Neuronal stem cell (in vitro differentiated cells): ENCODE measurements around the gene CSRP2.

Experiments
- DNase-seq: peaks from one replicate; pipeline ENCODE4 v3.0.0-alpha.2; 2013; ENCODE audit warnings: low spot score
- H2AFZ ChIP-seq: one replicate; pipeline ENCODE4 v1.6.1; 2013; ENCODE audit warnings: mild to moderate bottlenecking, low read length, inconsistent platforms
- H2AK5ac ChIP-seq: 2 replicates; pipeline ENCODE4 v1.6.1; 2013; ENCODE audit warnings: low read depth, mild to moderate bottlenecking, inconsistent platforms, low read length, moderate library complexity, mixed read lengths
- H2BK120ac ChIP-seq: 2 replicates; pipeline ENCODE4 v1.6.1; 2013; ENCODE audit warnings: low read depth, mild to moderate bottlenecking, inconsistent platforms, low read length, moderate library complexity, mixed read lengths
- H2BK12ac ChIP-seq: one replicate; pipeline ENCODE4 v1.6.1; 2013; ENCODE audit warnings: low read length, inconsistent platforms
- H2BK15ac ChIP-seq: 2 replicates; pipeline ENCODE4 v1.6.1; 2013; ENCODE audit warnings: mild to moderate bottlenecking, low read length, inconsistent platforms, mixed read lengths
- H2BK5ac ChIP-seq: one replicate; pipeline ENCODE4 v1.6.1; 2013; ENCODE audit warnings: inconsistent platforms, mild to moderate bottlenecking, low read length, moderate library complexity
- H3K14ac ChIP-seq: one replicate; pipeline ENCODE4 v1.6.1; 2013; ENCODE audit warnings: low read length, inconsistent platforms
- H3K18ac ChIP-seq: 2 replicates; pipeline ENCODE4 v1.6.1; 2013; ENCODE audit warnings: low read length, inconsistent platforms
- H3K23ac ChIP-seq: 2 replicates; pipeline ENCODE4 v1.6.1; 2013; ENCODE audit warnings: low read depth, mild to moderate bottlenecking, mixed read lengths, low read length, inconsistent platforms; ENCODE audit not compliant: poor library complexity
- H3K27ac ChIP-seq: replicated peaks from 3 replicates; pipeline ENCODE4 v1.5.1; 2013; ENCODE audit warnings: low read length, inconsistent platforms
- H3K27me3 ChIP-seq, 3 experiments: 2 replicates each; pipeline ENCODE4 v1.6.1; 2013; ENCODE audit warnings: low read length in 3 of 3, mild to moderate bottlenecking in 2 of 3, inconsistent platforms in 1 of 3, low read depth in 1 of 3, mixed read lengths in 1 of 3, moderate library complexity in 1 of 3; ENCODE audit not compliant: control insufficient read depth in 3 of 3, insufficient read depth in 3 of 3
- H3K36me3 ChIP-seq, 2 donors: replicated peaks in 1 of 2; 2 replicates each; pipeline ENCODE4 v1.6.1; 2013; ENCODE audit warnings: low read length in 2 of 2; ENCODE audit not compliant: control insufficient read depth in 2 of 2, insufficient read depth in 2 of 2
- H3K4ac ChIP-seq: 2 replicates; pipeline ENCODE4 v1.6.1; 2013; ENCODE audit warnings: inconsistent platforms, mild to moderate bottlenecking, low read length, moderate library complexity
- H3K4me1 ChIP-seq, 2 donors: 1 replicate in 1 of 2; 2 replicates in 1 of 2; pipeline ENCODE4 v1.6.1; 2013; ENCODE audit warnings: low read length in 2 of 2, low read depth in 1 of 2; ENCODE audit not compliant: control insufficient read depth in 2 of 2, insufficient read depth in 1 of 2
- H3K4me2 ChIP-seq: one replicate; pipeline ENCODE4 v1.6.1; 2013; ENCODE audit warnings: mild to moderate bottlenecking, low read length, inconsistent platforms; ENCODE audit not compliant: insufficient read depth, poor library complexity, severe bottlenecking
- H3K4me3 ChIP-seq, 2 donors: 2 replicates each; pipeline ENCODE4 v1.5.1; 2013; ENCODE audit warnings: low read length in 2 of 2, mild to moderate bottlenecking in 2 of 2, inconsistent platforms in 1 of 2, moderate library complexity in 1 of 2
- H3K79me1 ChIP-seq: one replicate; pipeline ENCODE4 v1.6.1; 2013; ENCODE audit warnings: low read depth, mild to moderate bottlenecking, inconsistent platforms, low read length, moderate library complexity
- H3K9ac ChIP-seq: one replicate; pipeline ENCODE4 v1.6.1; 2013; ENCODE audit warnings: mild to moderate bottlenecking, low read depth, low read length, inconsistent platforms; ENCODE audit not compliant: poor library complexity
- H3K9me3 ChIP-seq, 2 donors: replicated peaks in 1 of 2; 2 replicates each; pipeline versions ENCODE3 to v1.6.1; 2013; ENCODE audit warnings: low read length in 2 of 2, mild to moderate bottlenecking in 2 of 2, inconsistent platforms in 1 of 2, low read depth in 1 of 2, mixed read lengths in 1 of 2, moderate library complexity in 1 of 2; ENCODE audit not compliant: control insufficient read depth in 2 of 2, insufficient read depth in 1 of 2
- H4K8ac ChIP-seq: one replicate; pipeline ENCODE4 v1.6.1; 2013; ENCODE audit warnings: low read depth, mild to moderate bottlenecking, inconsistent platforms, low read length, moderate library complexity
- H4K91ac ChIP-seq: one replicate; pipeline ENCODE4 v1.6.1; 2013; ENCODE audit warnings: low read length, low read depth, mild to moderate bottlenecking, inconsistent platforms; ENCODE audit not compliant: poor library complexity
- WGBS, 2 donors: extraction: QIAGEN DNeasy Blood & Tissue Kit; methylation state at CpG; one replicate each; pipeline ENCODE4 v1.1.7; 2013; ENCODE audit warnings: missing lambda C conversion rate in 2 of 2, mixed read lengths in 1 of 2; ENCODE audit not compliant: insufficient read length in 2 of 2, insufficient replicate concordance in 1 of 2; ENCODE audit errors: extremely low coverage in 2 of 2; 5-methylcytosine and 5-hydroxymethylcytosine counted together

The CSRP2 gene

DNA sequence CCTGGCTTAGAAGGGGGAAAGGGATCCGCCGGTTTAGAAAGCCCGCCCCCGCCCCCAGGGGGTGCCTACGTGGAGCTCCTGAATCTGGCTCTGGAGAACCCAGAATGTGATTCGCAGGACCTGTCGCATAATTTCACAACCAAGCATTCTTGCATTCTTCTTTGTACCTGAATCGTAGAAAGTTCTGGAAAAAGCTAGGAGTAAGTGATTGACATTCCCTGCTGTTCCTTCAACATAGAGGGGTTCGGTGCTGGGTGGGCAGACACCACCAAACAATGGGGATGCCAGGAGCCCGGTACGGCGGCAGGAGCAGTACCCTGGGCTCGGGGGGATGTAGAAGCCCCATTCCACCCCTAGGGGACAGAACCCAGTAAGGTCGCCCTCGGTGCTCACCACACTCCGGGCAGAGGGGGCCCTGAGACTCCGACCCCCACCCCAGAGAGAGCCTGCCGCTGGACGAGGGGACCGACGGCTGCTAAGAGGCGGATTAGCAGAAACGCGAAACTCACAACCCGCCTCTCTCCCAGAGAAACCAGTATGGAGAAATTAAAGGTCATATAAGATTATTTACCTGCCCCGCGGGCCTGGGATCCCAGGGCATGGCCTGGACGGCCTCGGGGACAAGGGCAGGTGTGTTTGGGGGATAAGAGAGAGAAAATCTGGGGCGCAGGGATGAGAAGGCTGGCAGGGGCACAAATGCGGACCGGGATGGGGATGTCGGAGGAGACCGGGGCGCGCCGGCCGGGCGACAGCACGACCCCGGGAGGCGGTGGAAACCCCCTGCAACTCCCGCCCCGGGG lies 520 bp downstream of the CSRP2 start:
- Histone ChIP-seq H2BK120ac (no peak overlapping the region), H3K9me3 (peaks cover 0 to 18% of the 10 kb centered on the region in 2 donors), H3K18ac (peak overlapping the region; percentile 94), H3K27me3 (no peaks in the 10 kb centered on the region), H3K4ac (no peak overlapping the region), H2AK5ac (no peak overlapping the region), H2BK12ac (no peak overlapping the region), H2BK15ac (no peak overlapping the region), H4K8ac (no peak overlapping the region), H3K23ac (no peak overlapping the region), H3K9ac (peak overlapping the region; percentile 61), H2AFZ (peak overlapping the region; percentile 96), H3K36me3 (peaks cover 2 to 24% of the 10 kb centered on the region in 2 donors), H2BK5ac (peak overlapping the region; percentile 89), H3K4me1 (peaks cover 16% of the 10 kb centered on the region in 2 donors), H3K4me3 (peak overlapping the region; percentile 86 to 89), H4K91ac (no peak overlapping the region), H3K14ac (no peak overlapping the region), H3K4me2 (peak overlapping the region; percentile 64), H3K27ac (peak overlapping the region; percentile 84), H3K79me1 (peaks cover 6% of the 10 kb centered on the region)
- peak; percentile 58 for DNase-seq
- WGBS, 2 donors: no CpG with 5 or more reads among the region's 44 CpGs

DNA sequence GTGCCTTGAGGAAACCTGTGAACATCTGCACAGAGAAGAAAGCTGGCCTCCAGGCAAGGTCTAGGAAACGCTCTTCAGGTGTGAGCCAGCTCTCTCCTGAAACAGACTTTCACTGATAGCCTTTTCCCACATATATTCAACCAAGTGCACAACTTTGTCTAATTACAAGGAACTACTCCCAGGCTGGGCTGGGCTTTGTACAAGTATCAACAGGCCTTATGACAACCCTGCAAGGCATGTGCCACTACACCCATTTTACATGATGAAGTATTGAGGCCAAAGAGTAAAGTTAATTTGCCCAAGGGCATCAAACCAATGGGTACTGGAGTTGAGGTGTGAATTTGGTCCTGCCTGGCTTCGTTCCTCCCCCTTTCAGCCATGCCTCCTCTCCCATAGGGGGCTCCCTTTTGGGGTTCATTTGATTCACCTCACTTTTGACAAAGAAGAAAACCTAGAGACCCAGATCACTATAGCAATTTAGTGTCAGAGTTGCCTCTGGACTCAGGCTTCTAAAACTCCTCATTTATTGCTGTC lies 2.1 kb downstream of the CSRP2 start:
- Histone ChIP-seq H3K4me3 (peak overlapping the region in 1 of 2 donors; percentile 86), H3K27ac (no peak overlapping the region), H2BK120ac (no peak overlapping the region), H3K4ac (no peak overlapping the region), H2AK5ac (no peak overlapping the region), H3K4me2 (peak overlapping the region; percentile 57), H3K23ac (no peak overlapping the region), H2BK5ac (no peak overlapping the region), H3K4me1 (peaks cover 16% of the 10 kb centered on the region in 2 donors), H2AFZ (no peak overlapping the region), H3K79me1 (peaks cover 6% of the 10 kb centered on the region), H3K9me3 (peaks cover 0 to 25% of the 10 kb centered on the region in 2 donors), H3K14ac (no peak overlapping the region), H2BK15ac (no peak overlapping the region), H2BK12ac (no peak overlapping the region), H3K36me3 (peaks cover 2 to 36% of the 10 kb centered on the region in 2 donors), H3K9ac (no peak overlapping the region), H3K18ac (no peak overlapping the region), H4K91ac (no peak overlapping the region), H4K8ac (no peak overlapping the region), H3K27me3 (no peaks in the 10 kb centered on the region)
- WGBS, 2 donors: no CpG with 5 or more reads among the region's 2 CpGs
- DNase-seq: no peak

DNA sequence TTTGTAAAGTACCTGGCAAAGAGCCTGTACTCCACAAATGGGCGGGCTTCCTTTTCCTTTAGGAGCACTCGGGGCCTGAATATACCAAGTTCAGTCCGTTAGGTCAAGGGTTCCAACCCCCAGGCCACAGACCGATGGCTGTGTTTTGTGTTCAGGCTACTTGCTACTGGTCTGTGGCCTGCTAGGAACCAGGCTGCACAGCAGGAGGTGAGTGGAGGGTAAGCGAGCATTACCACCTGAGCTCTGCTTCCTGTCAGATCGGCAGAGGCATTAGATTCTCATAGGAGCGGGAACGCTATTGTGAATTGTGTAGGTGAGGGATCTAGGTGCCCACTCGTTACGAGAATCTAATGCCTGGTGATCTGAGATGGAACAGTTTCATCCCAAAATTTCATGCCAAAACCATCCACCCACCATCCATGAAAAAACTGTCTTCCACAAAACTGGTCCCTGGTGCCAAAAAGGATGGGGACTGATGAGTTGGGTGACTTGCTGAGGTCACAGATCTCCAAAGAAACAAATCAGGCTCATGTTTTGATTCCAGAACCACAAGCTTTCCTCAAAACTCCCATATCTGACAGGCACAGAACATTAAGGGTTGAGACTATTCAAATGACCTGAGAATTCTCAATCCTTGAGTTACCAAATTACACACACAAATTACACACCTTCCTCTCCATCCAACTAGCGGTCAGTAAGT lies 4.2 kb downstream of the CSRP2 start:
- Histone ChIP-seq H2BK5ac (no peak overlapping the region), H3K9me3 (peaks cover 0 to 25% of the 10 kb centered on the region in 2 donors), H3K14ac (peak overlapping the region; percentile 56), H3K9ac (no peak overlapping the region), H2AFZ (no peak overlapping the region), H3K27me3 (no peaks in the 10 kb centered on the region), H4K91ac (no peak overlapping the region), H3K23ac (no peak overlapping the region), H3K4me2 (no peak overlapping the region), H3K4me1 (peaks cover 11 to 18% of the 10 kb centered on the region in 2 donors), H3K18ac (no peak overlapping the region), H3K27ac (no peak overlapping the region), H4K8ac (peak overlapping the region; percentile 58), H3K79me1 (peaks cover 6% of the 10 kb centered on the region), H3K4ac (no peak overlapping the region), H3K36me3 (peaks cover 2 to 44% of the 10 kb centered on the region in 2 donors), H2BK120ac (no peak overlapping the region), H3K4me3 (no peak overlapping the region), H2BK15ac (no peak overlapping the region), H2AK5ac (no peak overlapping the region), H2BK12ac (no peak overlapping the region)
- WGBS, 2 donors: no CpG with 5 or more reads among the region's 11 CpGs
- no peak for DNase-seq

DNA sequence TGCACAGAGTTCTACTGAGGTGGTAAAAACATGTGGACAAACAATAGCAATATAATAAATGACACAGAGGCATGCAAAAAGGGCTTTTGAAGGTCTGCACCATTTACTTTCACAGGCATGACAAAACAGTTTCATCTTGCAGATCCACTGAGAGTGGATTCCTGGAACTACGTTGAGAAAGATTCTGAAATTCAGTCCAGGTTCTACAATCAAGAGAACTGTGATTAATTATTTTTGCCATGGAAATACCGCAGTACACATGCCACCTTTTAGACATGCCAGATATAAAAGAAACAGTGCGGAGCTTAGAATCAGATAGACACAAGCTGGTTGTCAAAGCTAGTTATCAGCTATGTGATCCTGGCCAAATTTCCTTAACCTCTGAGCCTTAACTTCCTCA lies 4.8 kb downstream of the CSRP2 start:
- Histone ChIP-seq H3K4me3 (no peak overlapping the region), H3K9me3 (peaks cover 0 to 25% of the 10 kb centered on the region in 2 donors), H2BK15ac (no peak overlapping the region), H3K9ac (no peak overlapping the region), H3K4me2 (no peak overlapping the region), H2BK120ac (no peak overlapping the region), H2BK12ac (no peak overlapping the region), H2AFZ (no peak overlapping the region), H3K36me3 (peaks cover 2 to 44% of the 10 kb centered on the region in 2 donors), H3K18ac (no peak overlapping the region), H3K4ac (no peak overlapping the region), H4K91ac (no peak overlapping the region), H3K14ac (no peak overlapping the region), H3K79me1 (peaks cover 8% of the 10 kb centered on the region), H3K27me3 (no peaks in the 10 kb centered on the region), H3K23ac (no peak overlapping the region), H2BK5ac (no peak overlapping the region), H2AK5ac (no peak overlapping the region), H4K8ac (no peak overlapping the region), H3K4me1 (peaks cover 10 to 22% of the 10 kb centered on the region in 2 donors), H3K27ac (no peak overlapping the region)
- no CpG with 5 or more reads among the region's 3 CpGs for WGBS, 2 donors
- no peak for DNase-seq
